HFFc6 (cell line): ENCODE data around the gene COIL. TPM values are rescaled to one million over a fixed set of nuclear protein-coding genes. Genes with fewer than 3 reads are reported as not detected.

Experiments
- DNase-seq: peaks from one replicate; pipeline ENCODE4 v3.0.0-alpha.2; 2018
- H3K27ac Mint-ChIP-seq: 2 replicates; pipeline ENCODE4 v1.8.0; 2020; ENCODE audit warnings: mild to moderate bottlenecking, mixed read lengths
- H3K27me3 Mint-ChIP-seq: 2 replicates; pipeline ENCODE4 v1.8.0; 2021; ENCODE audit warnings: mild to moderate bottlenecking, moderate library complexity, mixed read lengths; ENCODE audit not compliant: insufficient read depth
- H3K36me3 Mint-ChIP-seq: 2 replicates; pipeline ENCODE4 v1.8.0; 2021; ENCODE audit warnings: low read depth, mixed read lengths
- H3K4me1 Mint-ChIP-seq: 2 replicates; pipeline ENCODE4 v1.8.0; 2020; ENCODE audit warnings: low read depth, mixed read lengths
- H3K4me3 Mint-ChIP-seq: 2 replicates; pipeline ENCODE4 v1.8.0; 2020; ENCODE audit warnings: mild to moderate bottlenecking, moderate library complexity, mixed read lengths
- H3K9me3 Mint-ChIP-seq: 2 replicates; pipeline ENCODE4 v1.8.0; 2020; ENCODE audit warnings: mild to moderate bottlenecking, mixed read lengths
- CTCF ChIP-seq: fragments of 200-600 bp; sonication (generic); IDR thresholded peaks from 2 replicates; pipeline ENCODE4 v1.5.0; 2021; ENCODE audit warnings: antibody characterized with exemption, mild to moderate bottlenecking
- total RNA-seq, 6 experiments: library from RNA; stranded (reverse); fragmentation: NEBNext Ultra II Directional; extraction: Animal tissue kit (Norgen Biotek cat#: 25700); gene quantifications; 2 replicates in 1 of 6; 3 replicates in 5 of 6; pipeline ENCODE4 v1.2.3, GENCODE V29; 2021

The COIL gene
- total RNA-seq, 6 experiments from 2014 or later, result 13.6 to 16.4 (median 16.2) TPM

- Mint-ChIP-seq H3K9me3 (peaks cover 25% of the 10 kb centered on the region), H3K36me3 (peaks cover 28% of the 10 kb centered on the region), H3K27me3 (no peaks in the 10 kb centered on the region; the same call in 1 of the 2 replicates), H3K4me1 (no peaks in the 10 kb centered on the region), H3K27ac (no peak overlapping the region), H3K4me3 (no peak overlapping the region)
- no peak for DNase-seq
- no peak for TF ChIP-seq CTCF
Measured at GRCh38 chr17:56926704-56927103, 34.1 kb downstream of the COIL start.

- H3K9me3 Mint-ChIP-seq, result peaks cover 23% of the 10 kb centered on the region
- H3K4me1 Mint-ChIP-seq, result no peaks in the 10 kb centered on the region
- TF ChIP-seq CTCF, result no peak
- peaks cover 24% of the 10 kb centered on the region for H3K36me3 Mint-ChIP-seq
- DNase-seq, result no peak
- no peak overlapping the region for H3K27ac Mint-ChIP-seq
- H3K4me3 Mint-ChIP-seq, result no peak overlapping the region
- no peaks in the 10 kb centered on the region; the same call in 1 of the 2 replicates for H3K27me3 Mint-ChIP-seq
Measured at GRCh38 chr17:56926270-56926669, 34.6 kb downstream of the COIL start.

- H3K4me3 Mint-ChIP-seq, result no peak overlapping the region
- H3K36me3 Mint-ChIP-seq, result peaks cover 13% of the 10 kb centered on the region; the same call in 1 of the 2 replicates
- no peak for TF ChIP-seq CTCF
Measured at GRCh38 chr17:56925088-56925487, 35.8 kb downstream of the COIL start.

GRCh38 chr17:56919717-56920116, 41.1 kb downstream of the COIL start:
- Mint-ChIP-seq H3K4me3 (no peak overlapping the region), H3K9me3 (peaks cover 8% of the 10 kb centered on the region), H3K36me3 (peaks cover 13% of the 10 kb centered on the region), H3K27me3 (no peaks in the 10 kb centered on the region), H3K27ac (no peak overlapping the region), H3K4me1 (peaks cover 26% of the 10 kb centered on the region)
- no peak for DNase-seq
- TF ChIP-seq CTCF, result no peak

More at GRCh38 chr17:56925088-56925487, 35.8 kb downstream of the COIL start:
- no peaks in the 10 kb centered on the region for H3K4me1 Mint-ChIP-seq
- peaks cover 11% of the 10 kb centered on the region for H3K9me3 Mint-ChIP-seq
- no peak overlapping the region for H3K27ac Mint-ChIP-seq
- DNase-seq, result no peak
- H3K27me3 Mint-ChIP-seq, result no peaks in the 10 kb centered on the region; the same call in 1 of the 2 replicates

GRCh38 chr17:56918916-56919315, 41.9 kb downstream of the COIL start:
- peaks cover 29% of the 10 kb centered on the region for H3K4me1 Mint-ChIP-seq
- peaks cover 13% of the 10 kb centered on the region for H3K36me3 Mint-ChIP-seq
- DNase-seq, result no peak
- H3K27me3 Mint-ChIP-seq, result no peaks in the 10 kb centered on the region
- no peak overlapping the region for H3K27ac Mint-ChIP-seq
- no peak for TF ChIP-seq CTCF
- peaks cover 8% of the 10 kb centered on the region for H3K9me3 Mint-ChIP-seq
- H3K4me3 Mint-ChIP-seq, result no peak overlapping the region
